Activated CD8-positive, alpha-beta memory T cell treated with anti-CD3 and anti-CD28 coated beads for 48 hours (primary cell): ENCODE measurements around the gene PC.

Source experiments
- DNase-seq, 3 experiments: peaks; one replicate each; pipeline ENCODE4 v3.0.0-alpha.2; 2020; ENCODE audit warnings: low read depth in 2 of 3, low spot score in 2 of 3

The PC gene

DNA sequence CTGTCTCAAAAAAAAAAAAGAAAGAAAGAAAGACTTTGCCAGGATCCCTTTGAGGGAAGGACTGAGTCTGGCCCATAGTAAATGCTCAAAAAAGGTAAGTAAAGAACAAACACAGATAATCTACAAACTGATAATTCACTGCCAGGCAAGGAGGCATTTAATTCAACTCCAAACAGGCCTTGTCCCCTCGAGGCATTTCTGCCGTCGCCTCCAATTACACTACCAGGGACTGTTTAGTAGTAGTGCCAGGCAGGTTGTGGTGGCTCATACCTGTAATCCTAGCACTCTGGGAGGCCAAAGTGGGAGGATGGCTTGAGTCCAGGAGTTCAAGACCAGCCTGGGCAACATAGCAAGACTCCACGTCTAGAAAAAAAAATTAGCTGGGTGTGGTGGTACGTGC is 43.7 kb downstream of the PC start:
- no peak for DNase-seq

DNA sequence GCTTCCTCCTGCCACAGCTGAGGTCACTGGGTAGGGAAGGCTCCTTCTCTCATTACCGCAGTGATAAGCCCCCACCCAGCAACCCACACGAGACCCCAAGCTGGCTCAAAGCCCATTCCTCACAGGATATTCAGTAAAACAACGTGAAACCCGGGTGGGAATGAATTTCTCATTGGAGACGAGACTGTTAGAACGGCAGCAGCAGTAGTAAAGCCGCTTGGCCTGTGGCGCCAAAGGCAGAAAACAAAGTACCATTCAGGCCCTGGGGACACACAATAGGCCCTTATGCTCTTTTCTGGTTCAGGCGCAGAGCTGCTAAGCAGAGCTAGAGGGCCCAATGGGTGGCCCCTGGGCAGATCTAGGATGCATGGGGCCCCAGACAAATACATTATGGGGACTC is 45.3 kb downstream of the PC start:
- DNase-seq: no peak

DNA sequence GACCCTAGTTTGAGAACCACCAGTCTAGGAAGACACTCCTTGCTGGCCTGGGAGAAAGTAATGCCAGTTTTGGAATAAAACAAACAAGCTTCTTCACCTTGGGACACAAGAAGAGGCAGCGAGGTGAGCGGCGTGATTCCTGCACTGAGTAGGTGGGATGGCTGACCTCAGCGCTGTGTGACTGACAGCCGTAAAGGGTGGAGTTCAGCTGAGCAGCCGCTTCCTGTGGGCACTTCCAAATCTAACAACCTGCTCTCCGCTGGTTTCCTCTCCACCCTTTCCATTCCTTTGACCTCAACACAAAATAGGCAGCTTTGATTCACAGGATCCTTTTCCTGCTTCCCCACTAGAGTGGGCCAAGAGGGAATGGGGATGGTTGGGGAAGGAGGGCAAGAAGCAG is 45.8 kb downstream of the PC start:
- DNase-seq: no peak

DNA sequence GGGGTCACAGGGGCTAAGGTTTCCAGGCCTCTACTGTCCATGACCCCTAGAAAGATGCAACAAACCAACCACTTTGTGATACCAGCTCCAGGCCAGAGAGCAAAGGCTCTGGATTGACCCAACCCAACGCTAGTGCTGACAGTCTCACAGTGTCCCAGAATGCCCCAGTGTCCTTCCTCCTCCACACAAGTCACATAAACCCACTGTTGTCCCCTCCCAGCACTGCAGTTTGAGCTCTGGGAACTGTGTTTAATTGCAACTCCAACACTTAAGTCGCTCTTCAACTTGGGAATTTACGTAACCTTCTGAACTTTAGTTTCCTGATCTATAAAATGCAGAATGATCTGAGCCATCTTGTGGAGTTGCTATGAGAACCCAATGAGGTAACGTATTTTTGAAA is 47.5 kb downstream of the PC start:
- no peak for DNase-seq

DNA sequence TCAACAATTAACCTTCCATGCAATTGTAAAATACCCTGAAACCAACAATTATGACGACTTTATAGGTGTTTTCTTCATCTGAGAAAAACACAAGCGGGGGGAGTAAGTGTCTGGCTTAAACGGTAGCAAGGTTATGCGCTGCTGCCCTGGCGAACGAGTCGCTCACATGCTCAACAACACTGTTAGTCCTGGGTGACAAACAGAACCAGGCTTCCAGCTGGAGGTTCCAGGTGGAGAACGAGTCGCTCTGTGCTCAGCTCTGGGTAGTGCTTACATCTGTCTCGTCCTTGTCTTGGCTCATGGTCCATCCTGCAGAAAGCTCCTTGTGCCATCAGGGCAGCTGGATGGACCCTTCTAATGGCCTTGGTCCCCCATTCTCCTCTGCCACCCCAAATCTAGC is 48.2 kb downstream of the PC start:
- no peak for DNase-seq

DNA sequence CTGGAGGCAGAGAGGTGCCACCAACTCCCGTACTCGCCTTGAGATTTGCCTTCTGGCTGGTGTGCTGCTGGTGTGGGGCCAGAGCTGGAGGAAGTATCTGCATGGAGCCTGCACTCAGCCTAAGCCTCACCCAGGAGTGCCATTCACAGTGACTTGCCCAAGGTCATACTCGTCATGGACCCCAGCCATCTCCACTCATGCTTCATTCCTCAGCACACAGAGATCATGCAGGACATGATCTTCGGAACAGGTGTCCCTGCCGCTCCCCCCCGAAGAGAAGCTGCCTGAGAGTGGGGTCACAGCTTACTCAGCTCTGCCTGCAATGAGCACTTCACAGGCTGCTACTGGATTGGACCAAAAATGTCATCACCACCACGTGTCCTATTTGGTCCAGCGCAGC is 49.0 kb downstream of the PC start:
- DNase-seq: no peak

DNA sequence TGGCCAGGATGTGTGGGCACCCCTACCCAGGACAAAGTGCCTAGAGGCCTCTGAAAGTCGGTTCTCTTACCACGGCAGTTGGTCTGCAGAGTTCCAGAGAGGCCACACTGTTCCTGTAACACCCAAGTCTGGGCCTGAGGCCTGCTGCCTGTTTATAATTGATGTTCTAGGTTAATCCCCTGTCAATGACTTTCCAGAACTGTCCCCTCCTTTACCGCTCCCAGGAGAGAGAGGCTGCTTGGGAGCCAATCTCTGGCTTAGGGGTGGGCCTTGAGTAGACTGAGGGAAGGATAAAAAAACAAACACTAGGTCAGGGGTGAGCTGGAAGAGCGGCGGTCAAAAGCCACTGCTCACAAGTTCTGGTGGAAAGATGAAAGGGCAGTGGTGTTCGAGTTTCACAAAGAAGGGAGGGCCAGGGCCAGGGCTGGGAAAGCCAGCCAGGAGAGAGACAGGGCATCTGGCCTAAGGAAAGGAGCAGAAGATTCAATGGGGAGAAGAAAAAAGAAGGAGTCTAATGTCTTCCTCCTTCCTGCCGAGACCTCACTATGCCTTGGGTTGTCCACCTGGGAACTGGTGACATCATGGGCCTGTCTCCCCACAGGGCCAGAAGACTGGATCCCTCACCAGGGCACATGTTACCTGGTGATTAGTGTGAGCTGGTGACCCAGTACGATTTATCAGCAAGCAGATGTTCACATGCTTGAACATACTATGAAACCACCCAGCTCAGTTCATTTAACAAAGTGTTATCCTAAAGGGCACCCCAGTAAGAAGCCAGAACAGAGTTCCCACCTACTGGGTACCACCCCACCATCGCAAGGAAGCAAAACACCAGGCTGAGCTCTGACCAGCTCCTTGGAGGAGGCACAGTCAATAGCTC is 50.2 kb downstream of the PC start:
- no peak for DNase-seq

DNA sequence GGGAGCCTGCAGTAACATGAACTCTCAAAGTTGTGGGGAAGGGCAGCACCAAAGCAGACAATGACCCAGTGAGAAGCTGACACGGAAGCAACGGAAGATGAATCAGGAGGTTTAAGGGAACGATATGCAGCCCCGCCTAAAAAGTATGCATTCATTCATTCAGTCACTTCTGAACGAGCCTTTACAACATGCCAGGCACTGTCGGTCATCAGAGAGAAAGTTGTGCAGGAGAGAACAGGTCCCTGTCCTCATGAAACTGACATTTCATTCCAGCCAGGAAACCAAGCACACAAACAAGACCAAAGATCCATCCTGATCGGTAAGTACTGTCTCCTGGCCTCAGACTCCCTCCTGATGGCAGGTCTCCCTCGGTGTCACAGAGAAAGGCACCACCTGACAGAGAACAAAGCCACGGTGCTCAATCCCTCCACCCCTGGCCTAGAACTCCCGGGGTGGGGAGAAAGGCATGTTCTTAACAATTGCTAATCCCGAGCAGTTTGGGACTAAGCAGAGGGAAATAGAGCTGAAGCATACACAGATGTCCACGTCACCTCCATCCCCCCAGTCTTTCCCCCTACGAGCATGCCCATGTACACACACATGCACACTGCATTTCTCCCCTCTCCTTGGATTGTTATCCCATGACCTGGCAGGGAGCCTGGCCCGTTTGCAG is 52.0 kb downstream of the PC start:
- no peak for DNase-seq

DNA sequence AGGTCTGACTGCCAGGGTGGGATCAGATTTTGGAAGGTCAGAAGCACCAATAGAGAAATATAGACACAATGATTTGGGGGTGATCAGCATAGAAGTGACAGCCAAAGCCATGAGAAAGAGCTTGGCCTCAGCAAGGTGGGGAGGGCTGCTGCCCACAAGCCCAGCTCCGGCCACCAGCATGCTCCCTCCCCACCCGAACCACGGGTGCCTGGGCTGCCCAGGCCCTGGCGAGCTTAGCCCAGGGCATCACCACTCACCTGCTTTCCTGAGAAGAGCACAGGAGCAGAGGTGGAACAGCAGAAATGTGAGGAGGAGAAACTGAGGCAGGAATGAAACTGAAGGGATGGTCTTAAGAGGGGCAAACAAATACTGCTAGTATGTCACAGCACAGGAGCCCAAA is 52.6 kb downstream of the PC start:
- no peak for DNase-seq

DNA sequence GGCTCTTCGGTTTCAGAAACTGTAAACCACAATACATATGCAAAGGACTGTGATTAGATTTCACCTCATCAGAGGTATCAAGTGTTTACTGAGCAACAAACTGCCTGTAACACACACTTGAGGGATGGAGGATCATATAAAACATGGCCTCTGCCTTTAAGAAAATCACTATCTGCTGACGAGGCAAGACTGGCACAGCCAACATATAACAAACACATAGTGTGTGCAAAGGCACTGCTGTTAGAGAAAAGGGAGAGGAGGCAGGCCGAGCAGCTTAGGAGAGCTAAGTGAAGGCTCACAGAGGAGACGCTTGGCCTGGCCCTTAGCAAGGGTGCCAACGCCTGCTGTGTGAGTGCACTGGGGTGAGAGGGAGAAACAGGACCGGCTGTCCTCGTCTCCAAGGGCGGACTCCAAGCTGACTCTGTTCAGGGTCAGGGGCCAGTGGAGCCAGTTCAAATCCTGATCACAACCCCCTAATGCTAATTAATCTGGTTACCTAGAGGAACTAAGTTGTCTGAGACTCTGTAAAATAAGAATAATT is 53.1 kb downstream of the PC start:
- no peak for DNase-seq

DNA sequence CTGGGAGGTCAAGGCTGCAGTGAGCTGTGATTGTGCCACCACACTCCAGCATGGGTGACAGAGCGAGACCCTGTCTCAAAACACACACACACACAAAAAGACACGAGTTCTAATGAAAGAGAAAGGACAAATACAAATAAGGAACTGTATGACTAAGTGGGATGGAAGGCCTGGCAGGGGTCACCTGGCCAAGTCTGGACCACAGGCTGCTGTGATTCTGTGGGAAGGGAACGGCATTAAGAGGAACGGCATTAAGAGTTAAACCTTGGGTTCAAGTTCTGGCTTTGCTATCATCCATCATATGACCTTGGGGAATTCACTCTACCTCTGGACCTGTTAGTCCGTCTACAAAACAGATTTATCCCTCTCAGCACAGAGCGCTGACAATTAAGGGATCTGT is 53.6 kb downstream of the PC start:
- no peak for DNase-seq

DNA sequence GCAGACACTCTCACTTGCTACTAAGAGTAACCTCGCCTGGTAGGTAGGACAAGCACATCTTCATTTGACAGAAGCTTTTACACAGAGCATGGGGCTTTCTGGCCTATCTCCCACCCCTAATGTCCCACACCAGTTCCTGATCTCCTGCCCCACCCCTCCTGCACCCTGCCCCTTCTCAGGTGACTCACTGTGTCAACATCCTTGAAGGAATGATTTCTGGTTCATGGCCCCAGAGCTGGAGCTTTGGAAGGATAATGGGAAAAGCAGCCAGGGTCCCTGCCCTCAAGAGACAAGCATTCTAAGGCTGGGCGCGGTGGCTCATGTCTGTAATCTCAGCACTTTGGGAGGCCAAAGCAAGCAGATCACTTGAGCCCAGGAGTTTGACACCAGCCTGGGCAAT is 54.1 kb downstream of the PC start:
- no peak for DNase-seq

DNA sequence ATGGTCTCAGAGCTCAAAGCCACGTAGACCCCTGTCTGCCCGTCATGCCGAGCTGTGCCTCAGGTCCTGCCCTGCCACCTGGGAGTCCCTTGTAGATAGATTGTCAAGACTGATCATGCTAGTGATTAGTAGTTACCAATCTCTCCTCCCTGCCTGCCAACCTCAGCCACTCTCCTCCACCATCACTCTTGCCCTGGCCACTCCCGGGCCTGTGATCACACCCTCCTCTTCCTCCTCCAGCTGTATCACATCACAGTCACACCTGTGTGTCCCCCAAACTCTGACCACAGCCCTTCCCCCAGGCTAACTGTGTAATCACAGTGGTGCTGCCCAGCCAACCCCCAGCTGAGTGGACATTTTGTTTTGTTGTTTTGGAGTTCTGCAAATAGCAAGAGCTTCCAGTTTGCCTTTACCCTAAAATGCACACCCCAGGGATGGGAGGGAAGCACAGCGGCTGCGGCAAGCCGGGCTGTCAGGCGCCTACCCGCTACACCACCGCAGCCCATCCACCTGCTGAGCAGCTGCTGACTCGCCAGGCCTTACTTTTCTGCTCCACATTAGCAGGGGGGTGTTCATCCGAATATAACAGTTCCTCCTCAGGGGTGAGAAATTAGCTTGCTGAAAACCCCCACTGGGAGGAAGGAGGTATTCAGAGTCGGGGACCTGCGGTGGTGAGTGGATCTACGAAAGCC is 55.6 kb downstream of the PC start:
- no peak for DNase-seq

DNA sequence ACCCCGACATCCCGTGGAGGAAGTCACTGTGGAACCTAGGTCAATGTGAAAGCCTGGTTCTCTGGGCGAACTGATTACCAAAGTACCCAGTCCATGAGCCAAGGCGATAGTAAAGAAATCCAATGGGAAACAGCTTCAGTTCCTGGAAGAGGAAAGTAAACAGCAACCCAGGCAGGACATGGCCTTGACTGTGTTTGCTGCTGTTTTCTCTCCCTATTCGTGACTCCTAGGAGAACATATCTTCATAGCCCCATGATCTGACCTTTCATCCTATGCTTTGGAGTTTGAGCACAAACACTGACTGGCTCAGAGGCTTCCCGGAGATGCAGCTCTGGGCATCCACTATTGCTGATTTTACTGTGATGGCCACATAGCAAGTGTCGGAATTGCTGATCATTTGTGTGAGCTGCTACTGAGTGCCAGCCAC is 56.2 kb downstream of the PC start:
- no peak for DNase-seq

DNA sequence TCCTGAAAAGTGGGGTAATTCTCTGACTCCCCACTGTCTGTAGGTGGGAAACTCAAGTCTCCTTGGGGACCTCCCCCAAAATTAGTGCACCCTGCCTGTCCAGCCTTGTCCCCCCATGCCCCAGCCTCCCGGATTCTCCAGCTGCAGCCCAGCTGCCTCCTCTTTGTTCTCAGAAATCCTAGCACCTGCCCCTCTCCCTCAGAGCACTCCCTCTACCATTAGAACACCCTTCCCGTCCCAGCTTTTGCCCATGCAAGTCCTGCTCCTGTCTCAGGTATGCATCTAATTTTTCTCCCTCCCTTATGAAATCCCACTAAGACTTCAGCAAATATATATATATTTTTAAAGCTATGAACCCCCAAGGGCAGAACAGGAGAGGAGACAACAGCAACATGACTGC is 64.0 kb downstream of the PC start:
- DNase-seq: no peak

DNA sequence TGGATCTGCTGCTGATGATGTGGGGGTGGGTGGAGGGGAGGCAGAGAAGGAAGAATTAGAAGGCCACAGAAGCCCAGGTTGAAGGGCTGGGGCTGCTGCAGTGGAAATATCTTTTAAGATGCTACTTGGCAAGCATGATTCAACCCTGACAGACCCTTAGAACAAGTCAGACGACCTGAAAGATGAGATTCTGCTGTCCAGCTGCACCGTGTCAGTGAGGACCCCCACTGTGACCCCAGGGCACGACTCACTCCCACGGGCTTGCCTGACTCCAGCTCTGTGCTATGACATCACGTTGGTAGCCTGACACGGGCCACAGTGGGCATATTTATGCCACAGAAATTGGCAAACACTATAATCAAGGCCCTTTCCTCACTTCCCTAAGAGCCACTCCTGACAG is 65.3 kb downstream of the PC start:
- no peak for DNase-seq

DNA sequence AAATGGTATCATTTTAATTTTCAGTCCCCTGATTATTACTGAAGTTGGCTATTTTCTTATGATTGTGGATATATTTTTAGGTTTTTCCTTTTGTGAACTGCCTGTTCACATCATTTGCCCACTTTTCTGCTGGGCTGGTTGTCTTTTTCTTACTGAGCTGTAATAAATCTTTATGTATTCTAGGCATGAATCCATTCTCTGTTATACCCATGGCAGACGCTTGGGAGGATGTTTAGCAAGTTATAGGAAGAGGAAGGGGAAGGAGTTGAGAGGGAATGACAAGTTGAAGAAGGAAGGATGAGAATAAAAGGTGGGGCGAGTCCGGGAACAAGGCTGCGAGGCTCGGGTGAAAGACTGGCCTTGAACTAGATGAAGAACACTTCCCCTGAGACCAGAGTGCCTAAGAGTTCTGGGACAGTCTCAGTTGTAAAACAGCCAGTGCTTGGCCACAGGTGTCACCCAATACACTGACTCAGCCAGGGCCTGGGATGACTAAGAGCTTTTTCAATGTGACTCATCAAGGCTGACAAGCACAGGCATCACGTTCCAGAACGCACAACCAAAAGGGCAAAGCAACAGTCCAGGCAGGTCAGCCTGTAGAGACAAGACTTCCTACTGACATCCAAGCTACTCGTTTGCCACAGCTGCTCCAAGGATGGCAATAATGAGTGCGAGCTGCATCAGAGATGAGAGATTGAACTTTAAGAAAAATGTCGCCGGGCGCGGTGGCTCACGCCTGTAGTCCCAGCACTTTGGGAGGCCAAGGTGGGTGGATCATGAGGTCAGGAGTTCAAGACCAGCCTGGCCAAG is 66.1 kb downstream of the PC start:
- peak in 2 of 3 experiments; percentile 29 to 31 for DNase-seq

DNA sequence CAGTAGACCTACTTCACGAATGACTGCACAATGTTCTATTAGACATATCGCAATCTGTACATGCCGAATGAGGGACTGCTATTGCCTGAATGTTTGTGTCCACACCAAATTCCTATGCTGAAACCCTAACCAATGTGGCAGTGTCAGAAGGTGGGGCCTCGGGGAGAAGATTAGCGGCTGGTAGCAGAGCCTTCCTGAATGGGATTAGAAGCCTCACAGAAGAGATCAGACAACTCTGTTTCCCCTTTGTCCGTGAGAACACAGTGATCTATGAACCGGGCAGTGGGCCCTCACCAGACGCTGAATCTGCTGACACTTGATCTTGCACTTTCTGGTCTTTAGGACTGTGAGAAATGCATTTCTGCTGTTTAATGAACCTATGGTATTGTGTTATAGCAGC is 68.2 kb downstream of the PC start:
- no peak for DNase-seq

DNA sequence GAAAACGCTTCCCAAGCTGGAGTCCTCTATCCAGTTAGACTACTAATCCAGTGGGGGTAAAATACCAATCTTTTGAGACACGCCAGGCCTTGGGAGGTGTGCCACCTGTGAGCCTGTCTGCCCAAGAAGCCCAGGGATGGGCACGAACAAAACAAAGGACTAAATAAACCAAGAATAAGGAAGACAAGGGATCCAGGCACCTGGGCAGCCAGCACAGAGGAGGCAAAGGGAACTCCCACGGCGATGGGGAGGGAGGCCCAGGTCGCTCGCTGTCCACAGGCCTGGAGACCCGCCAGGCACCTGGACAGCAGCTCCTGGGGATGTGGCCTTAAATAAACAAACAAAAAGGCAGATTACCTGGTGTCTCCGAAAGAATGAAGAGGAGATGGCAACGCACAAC is 69.9 kb downstream of the PC start:
- no peak for DNase-seq

DNA sequence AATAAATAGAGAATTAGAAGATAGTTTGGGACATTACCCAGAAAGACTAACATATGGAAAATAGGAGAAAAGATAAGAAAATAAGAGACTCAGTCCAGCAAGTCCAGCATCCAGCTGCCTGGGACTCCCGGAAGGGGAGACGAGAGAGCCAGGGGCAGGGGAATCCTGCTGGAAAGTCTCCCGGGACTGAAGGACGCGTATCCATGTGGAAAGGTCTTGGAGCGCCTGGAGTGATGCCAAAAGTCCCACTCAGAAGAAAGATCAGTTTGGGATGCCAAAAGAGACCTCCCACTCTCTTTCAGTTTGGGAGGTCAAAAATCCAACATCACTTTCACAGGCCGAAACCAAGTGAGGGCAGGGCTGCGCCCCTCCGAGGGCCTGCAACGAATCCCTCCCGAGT is 70.7 kb downstream of the PC start:
- no peak for DNase-seq

DNA sequence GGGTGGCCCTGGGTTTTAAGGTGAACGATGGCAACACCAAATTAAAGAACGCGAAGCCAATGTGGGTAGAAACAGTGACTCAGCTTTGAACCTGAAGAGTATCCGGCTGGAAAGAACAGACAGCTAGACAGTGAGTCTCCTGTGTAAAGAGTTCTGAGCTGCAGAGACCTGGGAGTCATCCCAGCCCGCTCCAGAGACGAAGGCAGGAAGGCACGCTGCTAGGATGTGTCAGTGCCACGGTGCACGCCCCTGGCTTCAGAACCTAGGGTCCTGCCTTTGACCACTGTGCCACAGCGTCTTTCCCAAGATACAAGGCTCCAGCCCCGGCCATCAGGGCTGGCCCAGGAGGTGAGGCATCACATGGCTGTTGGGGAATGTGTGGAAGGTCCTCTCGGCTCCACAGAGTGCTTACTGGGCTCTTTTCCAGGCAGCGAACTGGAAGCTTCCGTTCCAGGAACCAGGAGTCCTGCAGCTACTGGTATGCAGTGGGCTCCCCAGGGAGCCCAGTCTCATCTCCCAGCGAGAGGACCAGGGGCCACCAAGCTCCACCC is 71.4 kb downstream of the PC start:
- no peak for DNase-seq
